Osteoblast (primary cell): ENCODE measurements around the gene NR3C2. TPM values are rescaled to one million over a fixed set of nuclear protein-coding genes. Genes with fewer than 3 reads are reported as not detected.

Source experiments
- DNase-seq: peaks from one replicate; pipeline ENCODE4 v3.0.0; 2011; ENCODE audit warnings: low spot score, mixed read lengths; ENCODE audit not compliant: insufficient read length; ENCODE audit errors: missing footprints
- H2AFZ ChIP-seq: 2 replicates; pipeline ENCODE4 v1.6.0; 2011; ENCODE audit warnings: mild to moderate bottlenecking, low read length
- H3K27ac ChIP-seq: 2 replicates; pipeline ENCODE4 v1.5.1; 2011; ENCODE audit warnings: mild to moderate bottlenecking, low read depth, low read length, moderate library complexity
- H3K27me3 ChIP-seq: 2 replicates; pipeline ENCODE4 v1.6.0; 2012; ENCODE audit warnings: mild to moderate bottlenecking, control low read depth, inconsistent platforms, low read length, moderate library complexity; ENCODE audit not compliant: insufficient read depth
- H3K36me3 ChIP-seq: 2 replicates; pipeline ENCODE4 v1.5.1; 2011; ENCODE audit warnings: mild to moderate bottlenecking, low read length, control low read depth, moderate library complexity; ENCODE audit not compliant: insufficient read depth
- H3K4me1 ChIP-seq: 2 replicates; pipeline ENCODE4 v1.5.1; 2011; ENCODE audit warnings: mild to moderate bottlenecking, low read length, control low read depth, moderate library complexity; ENCODE audit not compliant: insufficient read depth
- H3K4me2 ChIP-seq: 2 replicates; pipeline ENCODE4 v1.6.0; 2011; ENCODE audit warnings: mild to moderate bottlenecking, low read length; ENCODE audit not compliant: insufficient read depth
- H3K4me3 ChIP-seq: fragments of 200-600 bp; sonication (generic); 3 replicates; pipeline ENCODE4 v1.5.1; 2012; ENCODE audit warnings: mild to moderate bottlenecking, low read length, inconsistent platforms; ENCODE audit not compliant: insufficient read depth
- H3K79me2 ChIP-seq: 2 replicates; pipeline ENCODE4 v1.6.0; 2012; ENCODE audit warnings: mild to moderate bottlenecking, low read length, control low read depth, inconsistent platforms; ENCODE audit not compliant: insufficient read depth
- H3K9me3 ChIP-seq: 2 replicates; pipeline ENCODE4 v1.5.1; 2011; ENCODE audit warnings: low read depth, low read length, control low read depth
- H4K20me1 ChIP-seq: 2 replicates; pipeline ENCODE4 v1.6.0; 2012; ENCODE audit warnings: mild to moderate bottlenecking, low read length, control low read depth; ENCODE audit not compliant: insufficient read depth
- CTCF ChIP-seq: IDR thresholded peaks from 2 replicates; pipeline ENCODE4 v1.5.1; 2011; ENCODE audit warnings: mild to moderate bottlenecking, low read depth, low read length, moderate library complexity; ENCODE audit errors: extremely low read depth
- total RNA-seq: library from RNA; depleted of rRNA; stranded (reverse); fragments of >200 nt; gene quantifications from 2 replicates; pipeline ENCODE4 v1.2.3, GENCODE V29; 2012

NR3C2 gene
- total RNA-seq, 1 donor: 0.72 TPM

GRCh38 chr4:148205476-148205875, 236.7 kb downstream of the NR3C2 start:
- TF ChIP-seq CTCF: no peak
- Histone ChIP-seq H3K4me2 (no peak overlapping the region), H3K9me3 (no peaks in the 10 kb centered on the region), H3K36me3 (no peaks in the 10 kb centered on the region), H3K4me3 (no peak overlapping the region), H3K79me2 (no peaks in the 10 kb centered on the region), H4K20me1 (no peaks in the 10 kb centered on the region), H3K27me3 (no peaks in the 10 kb centered on the region), H3K4me1 (no peaks in the 10 kb centered on the region), H2AFZ (no peak overlapping the region), H3K27ac (no peak overlapping the region)
- no peak for DNase-seq

- Histone ChIP-seq H3K4me2 (no peak overlapping the region), H3K27me3 (no peaks in the 10 kb centered on the region), H3K4me1 (no peaks in the 10 kb centered on the region), H3K36me3 (no peaks in the 10 kb centered on the region), H3K79me2 (no peaks in the 10 kb centered on the region), H3K4me3 (no peak overlapping the region), H2AFZ (no peak overlapping the region), H3K9me3 (no peaks in the 10 kb centered on the region), H4K20me1 (no peaks in the 10 kb centered on the region), H3K27ac (no peak overlapping the region)
- DNase-seq: no peak
- TF ChIP-seq CTCF: no peak
Measured at GRCh38 chr4:148204892-148205291, 237.3 kb downstream of the NR3C2 start.

GRCh38 chr4:148204171-148204570, 238.0 kb downstream of the NR3C2 start:
- Histone ChIP-seq H3K4me1 (no peaks in the 10 kb centered on the region), H4K20me1 (no peaks in the 10 kb centered on the region), H3K4me3 (no peak overlapping the region), H3K4me2 (no peak overlapping the region), H3K9me3 (no peaks in the 10 kb centered on the region), H3K27me3 (no peaks in the 10 kb centered on the region), H3K27ac (no peak overlapping the region), H3K36me3 (no peaks in the 10 kb centered on the region), H3K79me2 (no peaks in the 10 kb centered on the region), H2AFZ (no peak overlapping the region)
- DNase-seq: no peak
- TF ChIP-seq CTCF: no peak

- DNase-seq: no peak
- Histone ChIP-seq H4K20me1 (no peaks in the 10 kb centered on the region), H3K4me1 (no peaks in the 10 kb centered on the region), H3K4me2 (no peak overlapping the region), H3K4me3 (no peak overlapping the region), H3K79me2 (no peaks in the 10 kb centered on the region), H3K36me3 (no peaks in the 10 kb centered on the region), H3K27me3 (no peaks in the 10 kb centered on the region), H3K9me3 (no peaks in the 10 kb centered on the region), H2AFZ (no peak overlapping the region), H3K27ac (no peak overlapping the region)
- TF ChIP-seq CTCF: no peak
Measured at GRCh38 chr4:148203056-148203898, 238.9 kb downstream of the NR3C2 start.
